HL-60/S4 (cell line): ENCODE results near the gene ZNF276.
"Not testable (repeated sequence)": the region's sequence is repeated elsewhere in the genome, so short reads cannot be mapped to it uniquely, and the experiment has no call there.

Experiments
- in situ Hi-C: fragments of 300-500 bp; cut with MboI; formaldehyde crosslinking; loops from 2 replicates; pipeline ENCODE4 v1.14.3; 2022; ENCODE audit warnings: low sequenced_read_pairs

The ZNF276 gene

GRCh38 chr16:89736554-89736953 is 15.2 kb downstream of the ZNF276 start:
- in situ Hi-C loops: no loop called here

GRCh38 chr16:89737341-89738071 is 16.2 kb downstream of the ZNF276 start:
- in situ Hi-C loops: no loop called here

- in situ Hi-C loops: no loop called here
These were observed 16.7 kb downstream of the ZNF276 start for GRCh38 chr16:89738072-89738377.

DNA sequence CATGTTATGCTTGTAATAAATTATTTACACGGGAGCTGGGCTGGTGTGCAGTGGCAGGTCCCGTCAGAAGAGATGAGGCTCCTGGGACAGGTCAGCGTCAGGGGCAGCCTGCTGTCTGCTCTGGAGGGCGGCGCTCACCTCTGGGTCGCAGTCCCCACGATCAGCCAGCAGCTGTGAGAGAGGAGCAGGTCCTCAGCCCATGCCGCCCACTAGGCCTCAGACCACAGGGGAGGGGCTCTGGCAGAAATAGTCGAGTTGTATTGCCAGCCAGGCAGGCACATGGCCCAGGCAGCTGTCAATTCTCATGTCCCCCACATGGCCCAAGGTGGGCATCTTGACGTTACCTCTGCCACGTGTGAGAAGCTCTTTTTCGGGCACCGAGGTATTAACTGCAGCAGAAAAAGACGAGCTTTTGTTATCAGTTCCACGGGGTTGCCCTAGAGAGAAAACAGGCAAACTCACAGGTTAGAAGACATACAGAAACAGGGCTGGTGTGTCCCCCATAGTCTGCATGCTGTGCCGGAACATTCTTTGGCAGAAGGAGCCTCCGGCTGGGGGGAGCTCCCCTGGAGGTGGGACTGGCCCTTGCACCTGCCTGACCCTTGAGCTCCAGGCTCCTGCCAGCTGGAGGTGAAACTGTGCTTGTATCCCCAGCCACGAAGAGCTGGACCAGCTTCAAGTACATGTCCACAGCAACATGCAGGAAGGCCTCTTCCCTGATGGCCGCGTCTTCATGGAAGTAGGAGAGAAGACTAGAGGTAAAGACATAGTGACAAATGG is 17.4 kb downstream of the ZNF276 start:
- in situ Hi-C loops: no loop called here

DNA sequence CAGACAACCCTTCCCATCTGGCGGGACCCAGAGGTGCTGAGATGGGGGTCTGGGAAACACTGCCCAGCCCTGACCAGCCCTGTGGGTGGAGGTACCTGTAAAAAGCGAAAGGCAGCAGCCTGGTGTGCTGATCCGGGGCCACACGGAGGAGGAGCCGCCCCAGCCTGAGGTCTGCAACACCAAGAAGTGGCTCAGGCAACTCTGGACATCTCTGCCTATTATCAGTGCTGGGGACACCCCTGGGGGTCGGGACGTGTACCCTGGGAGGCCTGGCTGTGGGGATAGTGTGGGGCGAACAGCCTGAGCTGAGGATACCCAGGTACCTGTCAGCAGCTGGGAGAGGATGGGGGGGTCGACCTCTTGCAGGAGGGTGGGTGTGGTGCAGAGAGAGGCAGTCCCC is 18.0 kb downstream of the ZNF276 start:
- in situ Hi-C loops: no loop called here

DNA sequence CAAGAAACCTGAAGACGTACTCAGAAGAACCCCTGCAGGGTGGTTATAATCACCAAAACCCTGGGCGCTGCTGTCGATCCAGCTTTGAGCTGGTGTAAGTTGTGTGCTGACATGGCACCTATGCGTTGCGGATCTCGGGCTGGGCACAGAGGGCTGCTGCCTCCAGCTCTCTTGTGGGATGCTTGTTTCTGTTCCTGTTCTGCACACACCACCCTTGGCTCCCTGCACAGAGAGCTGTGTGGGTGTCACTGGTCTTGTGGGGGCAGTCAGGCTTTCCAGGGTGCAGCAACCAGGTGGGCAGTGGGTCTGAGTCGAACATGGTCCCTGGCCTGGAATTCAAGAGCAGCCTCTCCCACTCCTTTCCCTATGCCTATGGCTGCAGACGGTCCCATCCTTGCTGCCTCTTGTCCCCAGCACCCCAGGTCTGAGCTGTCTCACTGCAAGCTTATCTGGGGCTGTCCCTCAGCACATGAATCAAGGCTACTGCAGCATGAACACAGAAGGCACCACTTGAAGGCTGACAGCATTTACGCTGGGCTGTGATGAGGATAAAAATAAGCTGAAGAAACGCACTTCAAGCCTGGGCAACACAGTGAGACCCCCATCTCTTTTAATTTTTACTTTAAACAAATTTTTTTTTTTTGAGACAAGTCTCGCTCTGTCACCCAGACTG is 20.1 kb downstream of the ZNF276 start:
- in situ Hi-C loops: no loop called here

GRCh38 chr16:89742948-89743347 is 21.6 kb downstream of the ZNF276 start:
- in situ Hi-C loops: no loop called here

GRCh38 chr16:89744813-89745212 is 23.5 kb downstream of the ZNF276 start:
- in situ Hi-C loops: no loop called here

- in situ Hi-C loops: no loop called here
These were observed 24.7 kb downstream of the ZNF276 start for GRCh38 chr16:89746043-89746442.

DNA sequence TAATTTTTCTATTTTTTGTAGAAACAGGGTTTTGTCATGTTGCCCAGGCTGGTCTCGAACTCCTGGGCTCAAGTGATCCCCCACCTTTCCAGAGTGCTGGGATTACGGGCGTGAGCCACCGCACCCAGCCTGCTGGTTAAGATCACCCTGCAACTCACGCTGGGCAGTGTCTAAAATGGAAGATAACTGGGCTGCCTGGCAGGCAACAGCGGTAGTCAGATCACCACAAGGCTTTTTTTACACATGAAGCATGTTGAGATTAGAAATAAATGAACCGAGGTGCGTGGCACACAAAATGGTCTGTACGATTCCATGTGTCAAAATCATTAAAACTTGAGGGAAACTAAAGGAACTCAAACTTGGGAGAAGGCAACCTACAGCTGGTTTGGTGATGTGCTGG is 26.7 kb downstream of the ZNF276 start:
- in situ Hi-C loops: no loop called here

- in situ Hi-C loops: no loop called here
These were observed 27.6 kb downstream of the ZNF276 start for GRCh38 chr16:89748921-89749320.

- in situ Hi-C loops: no loop called here
These were observed 28.3 kb downstream of the ZNF276 start for GRCh38 chr16:89749637-89750036.

- in situ Hi-C loops: no loop called here
These were observed 38.5 kb downstream of the ZNF276 start for GRCh38 chr16:89759746-89760340.

DNA sequence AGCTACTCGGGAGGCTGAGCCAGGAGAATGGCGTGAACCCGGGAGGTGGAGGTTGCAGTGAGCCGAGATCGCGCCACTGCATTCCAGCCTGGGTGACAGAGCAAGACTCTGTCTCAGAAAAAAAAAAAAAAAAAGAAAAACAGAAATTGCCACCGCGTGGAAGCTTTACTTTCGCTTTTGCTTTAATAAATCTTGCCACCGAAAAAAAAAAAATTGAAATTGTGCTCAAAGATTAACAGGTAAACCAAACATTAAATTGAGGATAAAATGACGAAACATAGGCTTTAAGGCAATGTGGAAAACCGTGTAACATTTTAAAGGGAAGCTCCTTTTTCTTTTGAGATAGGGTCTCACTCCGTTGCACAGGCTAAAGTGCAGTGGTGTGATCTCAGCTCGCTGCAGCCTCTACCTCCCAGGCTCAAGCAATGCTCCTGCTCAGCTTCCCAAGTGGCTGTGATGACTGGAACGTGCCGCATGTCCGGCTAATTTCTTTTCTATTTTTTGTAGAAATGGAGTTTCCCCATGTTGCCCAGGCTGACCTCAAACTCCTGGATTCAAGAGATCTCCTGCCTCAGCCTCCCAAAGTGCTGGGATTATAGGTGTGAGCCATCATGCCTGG is 40.1 kb downstream of the ZNF276 start:
- in situ Hi-C loops: no loop called here

DNA sequence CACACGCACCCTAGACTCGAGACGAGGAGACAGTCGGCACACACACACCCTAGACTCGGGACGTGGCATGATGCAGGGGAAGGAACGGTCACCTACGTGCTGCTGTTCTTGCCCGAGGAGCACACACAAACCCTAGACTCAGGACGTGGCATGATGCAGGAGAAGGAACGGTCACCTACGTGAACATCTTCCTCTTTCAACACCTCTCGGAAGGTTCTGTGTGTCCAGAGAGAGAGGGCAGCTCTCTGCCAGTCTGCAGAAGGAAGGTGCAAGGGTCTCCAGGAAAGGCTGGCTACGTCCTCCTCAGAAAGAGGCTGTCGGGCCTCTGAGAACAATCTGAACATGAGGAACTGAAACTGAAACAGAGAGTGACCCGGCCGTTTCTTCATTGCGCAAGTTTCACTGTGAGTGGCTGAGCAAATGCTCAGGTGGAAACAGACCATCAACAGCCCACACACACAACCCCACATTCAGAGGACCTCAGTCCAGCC is 43.4 kb downstream of the ZNF276 start:
- in situ Hi-C loops: no loop called here

GRCh38 chr16:89765292-89765830 is 44.0 kb downstream of the ZNF276 start:
- in situ Hi-C loops: no loop called here

DNA sequence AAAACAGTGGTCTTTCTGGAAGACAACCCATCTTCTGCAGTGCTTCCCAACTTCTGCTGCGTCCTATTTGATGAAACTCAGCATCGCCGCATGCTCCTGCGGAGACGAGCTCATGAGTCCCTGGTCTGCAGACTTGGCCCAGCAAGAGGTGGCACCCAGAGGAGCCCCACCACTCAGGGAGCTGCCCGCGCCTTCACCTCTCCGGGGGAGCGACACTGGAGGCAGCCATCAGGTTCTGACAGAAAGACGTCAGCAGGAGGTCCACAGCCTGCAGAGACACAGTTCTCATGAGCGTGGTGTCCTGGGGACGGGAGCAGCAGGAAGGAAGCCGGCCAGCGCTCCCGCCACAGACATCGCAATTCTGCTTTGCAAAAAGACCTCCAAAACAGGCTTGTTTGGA is 49.0 kb downstream of the ZNF276 start:
- in situ Hi-C loops: no loop called here

- in situ Hi-C loops: no loop called here
These were observed 53.9 kb downstream of the ZNF276 start for GRCh38 chr16:89775223-89775622.

GRCh38 chr16:89778211-89778610 is 56.9 kb downstream of the ZNF276 start:
- in situ Hi-C loops: not testable (repeated sequence)

DNA sequence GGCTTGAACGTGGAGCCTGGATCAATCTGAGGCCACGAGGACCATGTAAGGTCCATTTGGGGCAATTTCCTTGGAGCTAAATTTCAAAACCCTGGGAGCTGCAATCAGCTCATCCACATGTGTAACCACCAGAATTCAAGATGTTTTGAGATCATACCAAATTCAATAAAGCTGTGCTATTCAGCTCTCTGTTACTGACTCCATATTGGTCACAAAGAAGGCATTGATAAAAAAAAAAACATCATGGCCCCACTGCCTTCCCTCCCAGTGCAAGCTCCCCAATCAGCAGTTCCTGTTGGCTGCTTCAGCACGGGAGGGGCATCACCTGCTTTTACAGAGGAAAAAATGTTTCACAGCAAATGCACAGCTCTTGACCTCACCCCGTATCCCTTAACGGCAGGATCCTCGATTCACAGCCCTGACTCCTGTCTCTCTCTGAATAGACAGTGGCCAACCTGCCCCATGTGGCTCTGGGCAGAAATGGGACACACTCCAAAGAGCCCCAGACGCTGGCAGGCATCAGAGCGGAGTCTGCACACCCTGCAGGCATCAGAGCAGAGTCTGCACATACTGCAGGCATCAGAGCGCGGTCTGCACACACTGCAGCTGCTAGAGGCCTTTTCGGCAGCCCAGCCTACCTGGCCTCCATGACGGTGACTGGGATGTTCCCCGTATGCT is 58.0 kb downstream of the ZNF276 start:
- in situ Hi-C loops: no loop called here
